Stomach (tissue), 9 donors: ENCODE results near the gene DNAJC17. TPM values are rescaled to one million over a fixed set of nuclear protein-coding genes. Genes with fewer than 3 reads are reported as not detected.

Experiments used
- DNase-seq, 2 donors: peaks; one replicate each; pipeline versions ENCODE4 v3.0.0 to v3.0.0-alpha.2; 2013 to 2019
- H3K27ac ChIP-seq, 5 donors: fragments of 200-600 bp in 4 of 5; sonication (generic) in 4 of 5; one replicate each; pipeline ENCODE4 v1.5.1; 2013 to 2019; ENCODE audit warnings: mild to moderate bottlenecking in 1 of 5, moderate library complexity in 1 of 5
- H3K27me3 ChIP-seq, 3 donors: fragments of 200-600 bp; sonication (generic); one replicate each; pipeline ENCODE4 v1.5.1; 2017 to 2019; ENCODE audit warnings: mixed run types in 1 of 3
- H3K36me3 ChIP-seq, 4 donors: fragments of 200-600 bp; sonication (generic); 1 replicate in 3 of 4; 2 replicates in 1 of 4; pipeline ENCODE4 v1.5.1; 2016 to 2019
- H3K4me1 ChIP-seq, 4 donors: fragments of 200-600 bp; sonication (generic); one replicate each; pipeline ENCODE4 v1.5.1; 2016 to 2019
- H3K4me3 ChIP-seq, 4 donors: fragments of 200-600 bp; sonication (generic) in 3 of 4; one replicate each; pipeline ENCODE4 v1.5.1; 2016 to 2019; ENCODE audit warnings: mild to moderate bottlenecking in 1 of 4
- H3K9me3 ChIP-seq, 4 donors: fragments of 200-600 bp; sonication (generic); one replicate each; pipeline ENCODE4 v1.5.1; 2016 to 2019
- CTCF ChIP-seq, 7 experiments: fragments of 450-650 bp in 4 of 7; fragments of 200-600 bp in 3 of 7; sonication (generic) in 3 of 7; IDR thresholded peaks; one replicate each; pipeline ENCODE4 v1.5.1; 2016 to 2019; ENCODE audit warnings: antibody characterized with exemption in 7 of 7, control low read depth in 2 of 7, mild to moderate bottlenecking in 1 of 7
- EP300 ChIP-seq: sonication (generic); formaldehyde crosslinking; IDR thresholded peaks from one replicate; pipeline ENCODE4 v1.6.1; 2017; ENCODE audit warnings: antibody characterized with exemption
- POLR2A ChIP-seq, 4 donors: fragments of 450-650 bp; IDR thresholded peaks; one replicate each; pipeline ENCODE4 v1.6.1; 2016; ENCODE audit warnings: antibody characterized with exemption in 4 of 4, control low read depth in 2 of 4, mild to moderate bottlenecking in 1 of 4, moderate library complexity in 1 of 4
- POLR2AphosphoS5 ChIP-seq, 3 donors: sonication (generic); formaldehyde crosslinking; IDR thresholded peaks; one replicate each; pipeline ENCODE4 v1.6.1; 2016; ENCODE audit warnings: antibody characterized with exemption in 3 of 3
- WGBS, 5 donors: extraction: QIAGEN DNeasy Blood & Tissue Kit in 3 of 5; methylation state at CpG; one replicate each; pipeline versions ENCODE4 v1.1.5 to v1.1.7; 2013 to 2018; 5-methylcytosine and 5-hydroxymethylcytosine counted together
- intact Hi-C: fragments of 100-400 bp; cut with DNase I; formaldehyde crosslinking; loops from one replicate; pipeline ENCODE4 v1.15.1; 2023; ENCODE audit warnings: low total_unique reads
- polyA plus RNA-seq, 3 donors: library from polyadenylated mRNA; stranded (reverse); fragments of 200-250 nt; gene quantifications; one replicate each; pipeline ENCODE4 v1.2.3, GENCODE V29; 2013
- total RNA-seq, 5 donors: library from RNA; depleted of rRNA; stranded (reverse); fragments of >200 nt; gene quantifications; one replicate each; pipeline versions ENCODE4 v1.1.0 to v1.2.3, GENCODE V29; 2014 to 2016
- donor health status: healthy with polysubstance abuse.
- donor health status: Bipolar disorder and iron deficiency.
- donor health status: healthy.

The DNAJC17 gene
- total and polyA plus RNA-seq, 8 donors = 11.0 to 66.7 (median 43.7) TPM

- DNase-seq = no peak
- Histone ChIP-seq H3K4me3 (no peak overlapping the region), H3K27me3 (peaks cover 0 to 4% (median 0%) of the 10 kb centered on the region in 3 donors), H3K27ac (no peak overlapping the region), H3K9me3 (no peaks in the 10 kb centered on the region), H3K4me1 (peaks cover 10 to 20% (median 15%) of the 10 kb centered on the region in 4 donors), H3K36me3 (peaks cover 29 to 68% (median 54%) of the 10 kb centered on the region in 4 donors)
- no peak for TF ChIP-seq POLR2A (IDR thresholded peaks at IDR 0.05)
- TF ChIP-seq EP300 = no peak
- TF ChIP-seq POLR2AphosphoS5 (IDR thresholded peaks at IDR 0.05) = no peak
- no peak for TF ChIP-seq CTCF (IDR thresholded peaks at IDR 0.05)
- 68 to 83% (median 82%) methylated on average over 10 of the region's 10 CpGs for WGBS, 5 donors
- intact Hi-C loops = no loop called here
Measured at GRCh38 chr15:40854161-40854560, 46.9 kb upstream of the DNAJC17 start.

- DNase-seq = no peak
- TF ChIP-seq CTCF (IDR thresholded peaks at IDR 0.05) = no peak
- no peak for TF ChIP-seq EP300
- no peak for TF ChIP-seq POLR2AphosphoS5 (IDR thresholded peaks at IDR 0.05)
- TF ChIP-seq POLR2A (IDR thresholded peaks at IDR 0.05) = no peak
- H3K4me1 ChIP-seq = peaks cover 9 to 20% (median 12%) of the 10 kb centered on the region in 4 donors
- H3K9me3 ChIP-seq = no peaks in the 10 kb centered on the region
- no peak overlapping the region for H3K4me3 ChIP-seq
- intact Hi-C loops = no loop called here
- 86 to 93% (median 91%) methylated on average over 13 to 16 of the region's 16 CpGs for WGBS, 5 donors
- H3K27me3 ChIP-seq = no peaks in the 10 kb centered on the region
- no peak overlapping the region for H3K27ac ChIP-seq
- peaks cover 29 to 68% (median 54%) of the 10 kb centered on the region in 4 donors for H3K36me3 ChIP-seq
Measured at GRCh38 chr15:40853241-40853890, 46.1 kb upstream of the DNAJC17 start.

GRCh38 chr15:40852529-40852928 is 45.3 kb upstream of the DNAJC17 start:
- no peak for TF ChIP-seq POLR2A (IDR thresholded peaks at IDR 0.05)
- no peak for TF ChIP-seq POLR2AphosphoS5 (IDR thresholded peaks at IDR 0.05)
- no peak for TF ChIP-seq EP300
- no peak for TF ChIP-seq CTCF (IDR thresholded peaks at IDR 0.05)
- intact Hi-C loops = no loop called here
- WGBS, 5 donors = 60 to 85% (median 69%) methylated on average over 5 of the region's 5 CpGs
- peaks cover 29 to 68% (median 54%) of the 10 kb centered on the region in 4 donors for H3K36me3 ChIP-seq
- H3K27ac ChIP-seq = no peak overlapping the region
- H3K4me1 ChIP-seq = peaks cover 8 to 22% (median 13%) of the 10 kb centered on the region in 4 donors
- no peak for DNase-seq
- H3K27me3 ChIP-seq = no peaks in the 10 kb centered on the region
- H3K4me3 ChIP-seq = no peak overlapping the region
- no peaks in the 10 kb centered on the region for H3K9me3 ChIP-seq

- Histone ChIP-seq H3K27ac (no peak overlapping the region), H3K36me3 (peaks cover 16 to 50% (median 39%) of the 10 kb centered on the region in 4 donors), H3K27me3 (peaks cover 0 to 10% (median 0%) of the 10 kb centered on the region in 3 donors), H3K9me3 (no peaks in the 10 kb centered on the region), H3K4me3 (no peak overlapping the region), H3K4me1 (peaks cover 10 to 29% (median 23%) of the 10 kb centered on the region in 4 donors)
- no peak for TF ChIP-seq POLR2AphosphoS5 (IDR thresholded peaks at IDR 0.05)
- 79 to 88% (median 86%) methylated on average over 8 of the region's 8 CpGs for WGBS, 5 donors
- no peak for DNase-seq
- intact Hi-C loops = no loop called here
Measured at GRCh38 chr15:40850576-40851112, 43.4 kb upstream of the DNAJC17 start.
